Mucosa of gallbladder (tissue), 1 donor: Measurements from ENCODE around the gene LINGO1. TPM values are rescaled to one million over a fixed set of nuclear protein-coding genes. Genes with fewer than 3 reads are reported as not detected.
A peak's percentile ranks its signal among the peaks of the same experiment; 100 is the strongest.

ENCODE experiments used
- DNase-seq: peaks from one replicate; pipeline ENCODE4 v3.0.0-alpha.2; 2020; ENCODE audit warnings: low spot score
- total RNA-seq: library from RNA; stranded (reverse); gene quantifications from one replicate; pipeline ENCODE4 v1.2.1, GENCODE V29; 2021
- donor health status: DM: no; HTN: no; CAD: no.

Gene LINGO1, protein sequence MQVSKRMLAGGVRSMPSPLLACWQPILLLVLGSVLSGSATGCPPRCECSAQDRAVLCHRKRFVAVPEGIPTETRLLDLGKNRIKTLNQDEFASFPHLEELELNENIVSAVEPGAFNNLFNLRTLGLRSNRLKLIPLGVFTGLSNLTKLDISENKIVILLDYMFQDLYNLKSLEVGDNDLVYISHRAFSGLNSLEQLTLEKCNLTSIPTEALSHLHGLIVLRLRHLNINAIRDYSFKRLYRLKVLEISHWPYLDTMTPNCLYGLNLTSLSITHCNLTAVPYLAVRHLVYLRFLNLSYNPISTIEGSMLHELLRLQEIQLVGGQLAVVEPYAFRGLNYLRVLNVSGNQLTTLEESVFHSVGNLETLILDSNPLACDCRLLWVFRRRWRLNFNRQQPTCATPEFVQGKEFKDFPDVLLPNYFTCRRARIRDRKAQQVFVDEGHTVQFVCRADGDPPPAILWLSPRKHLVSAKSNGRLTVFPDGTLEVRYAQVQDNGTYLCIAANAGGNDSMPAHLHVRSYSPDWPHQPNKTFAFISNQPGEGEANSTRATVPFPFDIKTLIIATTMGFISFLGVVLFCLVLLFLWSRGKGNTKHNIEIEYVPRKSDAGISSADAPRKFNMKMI
- total RNA-seq = 2.3 TPM

DNA sequence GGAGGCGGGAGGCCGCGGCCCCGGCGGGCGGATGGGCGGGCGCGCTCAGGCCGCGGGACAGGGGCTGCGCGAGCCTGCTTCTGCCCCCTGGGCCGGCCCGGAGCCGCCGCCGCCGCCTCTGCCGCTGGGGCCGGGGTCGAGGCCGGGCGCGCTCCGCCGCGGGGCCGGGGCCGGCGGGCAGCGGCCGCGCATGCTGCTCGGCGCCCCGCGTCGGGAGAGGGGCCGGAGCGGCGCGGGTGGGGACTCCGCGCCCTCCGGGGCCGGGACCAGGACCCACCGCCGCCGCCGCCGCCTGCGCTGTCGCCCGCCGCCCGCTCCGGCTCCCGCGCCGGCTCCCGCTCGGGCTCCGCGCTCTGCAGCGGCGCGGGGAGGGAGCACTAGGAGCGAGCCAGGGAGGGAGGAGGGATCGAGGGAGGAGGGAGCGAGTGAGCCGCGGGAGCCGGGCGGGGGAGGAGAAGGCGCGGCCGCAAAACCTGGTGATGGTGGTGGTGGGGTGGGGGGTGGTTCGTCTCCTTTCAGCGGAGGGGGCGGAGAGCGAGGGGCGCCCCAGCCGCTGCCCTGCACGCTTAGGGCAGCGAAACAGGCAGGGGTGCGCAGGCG lies at the start of gene LINGO1:
Gene LINGO1, minus strand, starts transcription at position 379 of the 600 bp plus-strand sequence. CDS start 597 bp downstream, outside the sequence.
- DNase-seq = no peak

DNA sequence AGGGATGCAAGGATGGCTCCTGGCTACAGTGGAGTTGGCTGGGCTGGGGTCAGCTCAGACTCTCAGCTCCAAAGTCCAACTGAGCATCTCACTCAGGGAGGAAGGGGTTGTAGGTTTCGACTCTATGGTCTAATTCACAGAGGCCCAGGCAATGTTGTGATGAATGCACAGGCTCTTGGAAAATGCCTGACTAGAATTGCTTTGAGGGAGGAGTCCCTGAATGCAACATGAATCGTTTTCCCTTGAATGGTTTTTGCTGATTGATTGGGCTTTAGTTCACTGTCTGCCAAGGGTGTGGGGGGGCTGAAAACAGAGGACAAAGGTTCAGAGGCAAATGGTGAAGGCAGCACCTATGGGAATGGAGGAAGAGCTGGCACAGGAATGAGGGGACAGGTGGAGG lies 48.6 kb upstream of the LINGO1 start:
- DNase-seq = no peak

DNA sequence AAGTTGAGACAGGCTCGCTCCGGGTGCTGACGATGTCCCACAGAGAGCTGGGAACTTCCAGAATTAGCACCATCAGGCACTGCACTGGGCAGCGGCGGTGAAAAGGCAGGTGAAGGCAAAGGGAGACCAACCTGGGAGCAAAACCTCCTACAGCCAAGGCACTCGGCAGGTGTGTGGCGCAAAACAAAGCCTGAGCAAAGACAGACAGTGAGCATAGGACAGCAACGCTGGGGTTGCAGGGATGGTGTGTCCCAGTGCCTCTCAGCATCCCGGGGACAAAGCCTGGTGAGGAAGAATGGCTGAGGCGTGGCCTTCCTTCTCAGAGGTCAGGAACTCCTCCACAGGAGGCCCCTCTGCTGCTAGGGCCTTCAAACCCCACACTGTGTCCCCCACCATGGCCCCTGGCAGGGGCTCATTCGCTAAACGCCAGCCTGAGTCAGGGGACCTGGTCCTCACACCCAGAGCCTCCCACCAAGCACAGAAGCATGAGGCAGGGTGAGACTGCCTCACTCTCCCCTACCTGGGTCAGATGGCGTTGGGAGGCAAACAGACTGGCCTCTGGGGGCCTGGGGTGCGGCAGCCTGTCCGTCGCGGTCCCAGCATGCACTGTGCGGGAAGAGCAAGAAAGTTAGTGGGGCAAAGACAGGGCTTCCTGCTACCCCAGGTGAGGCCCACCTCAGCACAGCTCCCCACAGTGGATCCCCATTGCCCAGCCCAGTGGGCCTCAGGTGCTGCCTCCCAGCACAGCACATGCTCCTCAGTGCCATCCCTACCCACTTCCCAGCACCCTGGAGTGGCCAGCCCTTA lies 44.1 kb upstream of the LINGO1 start:
- no peak for DNase-seq

DNA sequence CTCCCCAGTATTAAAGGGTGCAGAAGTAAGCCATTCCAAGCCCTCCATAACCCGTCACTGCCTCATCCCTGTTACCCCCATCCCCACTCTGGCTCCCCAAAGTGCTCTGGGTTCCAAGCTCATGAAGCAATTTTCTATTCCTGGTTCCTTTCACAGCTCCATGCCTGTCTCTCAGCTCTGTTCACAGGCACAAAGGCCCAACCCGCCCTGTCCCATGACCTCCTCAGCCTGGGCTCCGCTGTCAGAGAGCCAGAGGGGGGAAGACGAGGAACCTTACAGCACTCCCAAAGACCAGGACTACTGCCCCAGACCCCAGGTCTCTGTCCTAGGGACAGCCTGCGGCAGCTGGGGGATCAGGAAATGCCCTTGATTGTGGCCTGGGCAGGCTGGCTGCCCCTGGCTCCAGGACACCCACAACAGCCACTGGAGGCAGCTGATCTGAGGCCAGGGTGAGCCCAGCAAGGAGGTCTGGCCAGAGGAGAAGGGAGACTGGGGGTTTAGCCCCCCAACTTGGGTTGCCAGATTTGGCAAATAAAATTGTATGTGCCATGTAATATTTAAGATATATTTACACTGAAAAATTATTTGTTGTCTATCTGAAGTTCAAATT lies 43.2 kb upstream of the LINGO1 start:
- DNase-seq = no peak

DNA sequence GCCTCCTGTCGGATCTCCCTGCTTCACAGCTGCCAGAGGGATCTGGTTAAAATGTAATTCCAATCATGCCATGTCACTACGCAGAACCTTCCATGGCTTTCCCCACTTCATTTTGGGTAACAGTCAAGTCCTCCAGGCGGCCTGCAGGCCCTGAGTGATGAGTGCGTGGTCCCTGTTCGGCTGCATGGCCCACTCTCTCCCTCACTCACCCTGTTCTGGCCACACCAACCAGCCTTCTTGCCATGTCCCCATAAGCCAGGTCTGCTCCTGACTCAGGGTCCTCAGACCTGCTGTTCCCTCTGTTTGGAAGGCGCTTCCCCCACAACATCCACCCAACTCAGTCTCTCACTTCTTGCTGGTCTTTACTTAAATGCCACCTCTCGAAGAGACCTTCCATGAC lies 41.6 kb upstream of the LINGO1 start:
- DNase-seq = no peak

DNA sequence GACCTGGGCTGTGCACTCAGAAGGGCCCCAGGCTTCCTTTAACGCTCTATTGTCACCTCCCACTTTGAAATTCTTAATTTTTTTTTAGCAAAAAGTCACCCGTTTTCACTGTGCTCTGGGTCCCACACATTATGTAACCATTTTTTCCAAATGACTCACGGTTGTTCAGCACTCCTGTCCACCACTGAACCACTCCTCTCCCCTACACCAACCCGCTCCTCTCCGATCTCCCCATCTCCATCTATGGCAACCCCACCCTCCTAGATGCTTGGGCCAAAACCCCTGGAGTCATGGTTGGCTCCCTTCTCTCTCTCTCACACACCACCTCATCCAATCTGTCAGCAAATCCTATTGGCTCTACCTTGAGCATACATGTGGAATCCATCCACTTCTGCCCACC lies 41.2 kb upstream of the LINGO1 start:
- DNase-seq = no peak

DNA sequence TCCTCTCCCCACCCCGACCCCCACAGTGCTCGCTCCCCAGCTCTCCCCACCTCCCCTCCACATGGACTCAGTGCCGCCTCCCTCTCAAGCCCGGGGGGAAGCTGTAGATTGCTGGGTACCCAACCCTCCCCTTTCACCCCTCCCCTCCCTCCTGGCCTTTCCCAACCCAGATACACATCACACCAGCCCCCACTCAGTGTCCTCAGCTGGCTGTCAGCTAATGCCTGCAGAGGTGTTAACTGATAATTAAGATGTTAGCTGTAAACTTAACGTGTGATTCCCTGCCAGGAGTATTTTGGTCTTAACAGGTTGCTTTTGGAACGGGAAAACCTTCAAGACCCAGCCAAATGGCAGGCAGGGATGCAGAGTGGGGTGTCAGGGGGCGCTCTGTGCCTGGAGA lies 39.4 kb upstream of the LINGO1 start:
- no peak for DNase-seq

DNA sequence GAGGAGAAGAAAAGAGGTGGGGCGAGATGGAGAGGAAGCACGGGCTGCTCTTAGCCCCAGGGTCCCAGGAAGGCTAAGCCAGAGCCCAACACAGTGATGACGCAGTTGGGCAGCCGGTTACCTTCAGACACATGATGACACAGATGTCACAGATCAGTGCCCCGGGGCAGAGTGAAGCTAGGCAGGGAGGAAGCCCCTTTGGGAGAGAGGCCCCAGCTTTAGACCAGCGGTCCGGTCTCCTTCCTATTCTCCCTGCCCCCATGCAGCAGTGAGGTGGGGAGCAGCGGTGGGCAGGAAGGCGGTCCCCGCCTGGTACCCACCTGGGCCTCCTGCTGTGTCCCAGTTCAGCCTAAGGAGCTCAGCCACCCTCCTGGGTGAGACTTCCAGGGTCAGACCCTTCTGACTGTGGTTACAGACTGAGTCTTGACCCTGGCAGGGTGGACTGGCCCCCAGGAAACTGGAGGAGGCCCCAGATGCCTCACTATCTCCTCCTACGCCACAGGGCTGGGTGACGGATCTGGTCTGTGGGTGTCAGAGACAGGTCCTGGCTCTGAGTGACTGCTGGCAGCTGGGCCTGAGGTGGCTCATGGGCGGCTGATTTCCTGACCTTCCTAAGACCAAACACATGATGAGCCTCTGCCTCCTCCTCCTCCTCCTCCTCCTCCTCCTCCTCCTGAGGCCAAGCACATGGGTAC lies 38.8 kb upstream of the LINGO1 start:
- no peak for DNase-seq

DNA sequence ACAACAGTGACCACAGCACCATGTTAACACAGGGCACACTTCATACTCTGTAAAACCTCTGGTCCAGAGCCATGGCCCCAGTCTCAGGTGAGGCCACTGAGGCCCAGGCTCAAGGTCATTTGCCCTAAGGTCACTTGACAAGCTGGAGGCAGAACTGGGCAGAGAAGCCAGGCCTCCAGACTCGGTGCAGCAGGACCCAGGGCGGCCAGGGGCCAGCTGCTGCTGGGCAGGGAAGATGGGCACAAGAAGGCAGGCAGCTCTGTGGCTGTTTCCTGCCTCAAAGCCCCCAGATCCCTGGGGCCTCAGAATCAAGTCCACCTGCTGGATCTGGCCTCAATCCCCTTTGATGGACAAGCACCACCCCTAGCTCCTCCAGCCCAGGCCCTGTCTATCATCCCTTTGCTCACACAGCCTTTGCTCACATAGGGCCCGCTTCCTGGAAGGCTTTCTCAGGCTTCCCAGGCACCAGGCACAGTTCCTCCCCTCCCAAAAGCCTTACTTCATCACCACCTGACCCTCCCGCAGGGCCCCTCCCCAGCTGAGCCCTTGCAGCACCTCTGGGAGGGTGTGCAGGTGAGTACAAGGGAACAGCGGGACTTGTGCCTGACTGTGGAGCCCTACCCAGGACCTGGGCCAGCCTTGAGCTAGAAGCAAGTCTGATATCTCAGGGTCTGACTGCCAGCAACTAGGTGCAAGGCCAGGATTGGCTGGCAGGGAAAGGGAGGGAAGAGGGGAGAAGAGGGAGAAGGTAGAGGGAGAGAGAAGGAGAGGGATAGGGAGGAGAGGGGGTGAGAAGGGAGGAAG lies 38.0 kb upstream of the LINGO1 start:
- DNase-seq = no peak

DNA sequence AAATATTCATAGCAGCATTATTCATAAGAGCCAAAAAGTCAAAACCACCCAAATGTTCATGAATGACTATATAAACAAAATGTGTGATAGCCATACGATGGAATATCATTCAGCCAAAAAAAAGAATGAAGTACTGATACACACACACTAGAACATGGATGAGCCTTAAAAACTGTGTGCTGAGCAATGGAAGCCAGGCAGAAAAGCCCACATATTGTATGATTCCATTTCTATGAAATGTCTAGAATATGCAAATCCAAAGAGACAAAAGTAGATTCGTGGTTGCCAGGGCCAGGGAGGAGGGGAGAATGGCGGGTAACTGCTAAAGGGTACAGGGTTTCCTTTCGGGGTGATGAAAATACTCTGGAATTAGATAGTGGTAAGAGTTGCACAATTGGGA lies 37.2 kb upstream of the LINGO1 start:
- no peak for DNase-seq

DNA sequence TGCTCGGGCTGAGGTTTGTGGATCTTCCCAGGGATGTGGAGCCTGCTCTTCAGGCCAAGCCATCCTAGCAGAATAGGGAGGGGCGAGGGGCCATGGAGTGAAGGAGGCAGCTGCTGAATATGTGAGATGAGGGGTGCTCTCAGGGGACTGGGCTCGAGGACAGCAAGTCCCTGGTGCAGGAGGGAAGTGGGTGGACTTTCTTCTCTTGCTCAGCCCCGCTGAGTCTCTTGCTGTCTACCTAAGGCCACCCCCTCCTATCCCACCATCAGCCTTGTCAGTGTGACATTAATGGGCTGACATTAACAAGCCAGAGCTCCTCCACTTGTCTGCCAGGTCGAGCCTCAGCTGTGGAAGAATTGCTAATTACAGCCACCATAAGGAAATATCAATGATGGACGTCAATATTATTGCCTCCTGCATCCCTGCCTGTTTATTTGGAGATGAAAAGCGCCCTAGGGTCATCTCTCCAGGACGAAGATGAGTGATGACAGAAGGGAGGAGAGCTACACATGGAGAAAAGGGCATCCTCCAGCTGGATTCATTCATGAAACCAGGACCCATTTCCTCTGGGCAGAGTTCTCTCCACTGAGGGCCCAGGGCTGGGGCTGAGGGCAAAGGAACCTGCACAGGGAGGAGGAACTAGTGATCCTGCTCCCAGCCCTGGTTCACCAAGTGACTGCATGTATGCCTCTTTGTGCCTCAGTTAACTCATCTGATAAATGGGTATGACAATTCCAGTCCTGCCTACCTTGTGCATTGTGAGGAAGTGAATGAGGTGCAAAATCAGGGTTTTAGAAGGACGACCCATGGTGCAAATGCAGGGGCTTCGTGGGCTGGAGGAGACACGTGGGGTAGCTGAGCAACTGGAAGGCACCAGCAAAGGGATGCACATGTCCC lies 34.9 kb upstream of the LINGO1 start:
- no peak for DNase-seq

DNA sequence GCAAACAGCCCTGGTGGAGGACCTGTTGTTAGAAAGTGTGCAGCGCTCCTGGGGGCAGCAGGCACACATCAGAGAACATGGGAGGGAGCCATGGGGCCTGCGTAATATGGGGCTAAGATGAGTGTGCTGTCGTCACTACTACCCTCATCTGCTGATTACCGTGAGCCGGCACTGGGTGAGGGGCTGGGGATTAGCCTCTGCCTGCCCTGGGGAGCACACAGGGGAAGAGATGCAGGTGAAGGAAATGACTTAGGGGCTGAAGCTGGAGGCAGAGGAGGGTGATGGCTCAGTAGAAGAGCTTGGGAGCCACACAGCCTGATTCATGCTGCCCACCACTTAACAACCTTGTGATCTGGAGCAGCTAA lies 33.6 kb upstream of the LINGO1 start:
- DNase-seq = no peak

DNA sequence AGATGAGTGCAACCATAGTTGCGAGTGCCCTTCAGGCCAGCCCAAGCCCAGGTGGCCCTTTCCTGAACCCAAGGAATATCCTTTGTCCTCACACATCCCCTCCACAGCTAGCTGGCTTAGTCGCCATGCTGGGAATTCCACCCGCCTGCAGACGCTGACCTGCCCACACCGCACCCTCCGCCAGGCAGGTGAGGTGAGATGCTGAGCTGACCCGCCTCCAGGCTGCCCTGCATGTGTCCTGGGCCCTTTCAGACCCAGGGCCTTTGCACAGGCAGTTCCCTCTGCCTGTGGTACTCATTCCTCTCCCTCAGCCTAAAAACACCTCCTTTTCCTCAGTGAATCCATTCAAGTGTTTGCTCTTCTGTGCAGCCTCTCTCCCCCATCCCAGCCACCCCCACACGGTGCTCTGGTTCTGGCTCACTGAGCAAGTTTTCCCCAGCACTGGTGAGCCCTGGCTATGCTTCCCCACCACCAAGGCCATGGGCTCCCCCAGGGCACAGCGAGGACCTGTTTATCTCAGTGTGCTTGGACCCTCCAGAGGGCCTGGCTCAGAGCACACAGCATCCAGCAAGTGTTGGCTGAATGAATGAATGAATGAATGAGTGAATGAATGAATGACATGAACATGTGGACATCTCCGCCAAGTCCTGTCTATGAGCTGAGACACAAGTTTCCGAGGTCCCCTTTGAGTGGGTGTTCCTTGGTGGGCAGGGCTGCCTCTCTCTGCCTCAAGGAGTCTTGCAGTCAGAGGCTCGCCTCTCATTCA lies 33.0 kb upstream of the LINGO1 start:
- no peak for DNase-seq

DNA sequence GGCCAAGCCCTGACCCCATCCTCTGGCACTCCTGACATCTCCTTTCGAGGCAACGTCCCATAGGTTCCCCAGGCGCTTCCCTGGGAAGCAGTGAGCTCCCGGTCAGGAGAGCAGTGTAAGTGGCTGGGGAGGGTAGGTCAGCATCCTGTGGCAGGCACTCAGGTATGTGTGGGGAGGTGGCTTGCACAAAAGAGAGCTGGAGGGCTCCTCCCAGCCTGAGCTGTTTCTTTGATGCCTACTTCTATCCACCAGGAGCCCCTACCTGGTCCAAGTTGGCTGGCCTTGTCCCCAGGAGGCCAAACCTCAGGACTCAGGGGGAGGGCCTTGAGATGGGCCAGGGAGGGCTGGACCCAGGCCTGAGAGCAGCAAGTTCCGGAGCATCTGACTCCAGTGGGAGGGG lies 31.7 kb upstream of the LINGO1 start:
- no peak for DNase-seq

DNA sequence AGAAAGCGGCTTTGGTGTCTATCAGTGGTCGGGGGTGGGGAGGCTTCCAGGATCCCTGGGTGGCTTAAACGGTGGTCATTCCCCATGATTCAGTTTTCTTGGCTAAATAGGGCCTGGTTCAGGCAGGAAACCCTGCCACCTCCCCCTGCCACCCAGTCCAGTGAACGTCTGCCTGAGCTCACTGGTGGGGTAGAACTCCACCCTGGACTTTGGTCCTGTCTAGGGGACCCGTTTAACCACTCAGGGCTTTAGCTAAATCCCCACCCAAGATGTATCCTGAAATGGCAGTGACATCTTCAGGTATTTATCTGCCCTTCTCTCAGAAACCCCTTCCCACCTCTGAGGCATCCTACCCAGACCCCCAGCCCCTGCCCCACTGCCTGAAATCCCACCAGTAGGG lies 30.5 kb upstream of the LINGO1 start:
- DNase-seq = no peak

DNA sequence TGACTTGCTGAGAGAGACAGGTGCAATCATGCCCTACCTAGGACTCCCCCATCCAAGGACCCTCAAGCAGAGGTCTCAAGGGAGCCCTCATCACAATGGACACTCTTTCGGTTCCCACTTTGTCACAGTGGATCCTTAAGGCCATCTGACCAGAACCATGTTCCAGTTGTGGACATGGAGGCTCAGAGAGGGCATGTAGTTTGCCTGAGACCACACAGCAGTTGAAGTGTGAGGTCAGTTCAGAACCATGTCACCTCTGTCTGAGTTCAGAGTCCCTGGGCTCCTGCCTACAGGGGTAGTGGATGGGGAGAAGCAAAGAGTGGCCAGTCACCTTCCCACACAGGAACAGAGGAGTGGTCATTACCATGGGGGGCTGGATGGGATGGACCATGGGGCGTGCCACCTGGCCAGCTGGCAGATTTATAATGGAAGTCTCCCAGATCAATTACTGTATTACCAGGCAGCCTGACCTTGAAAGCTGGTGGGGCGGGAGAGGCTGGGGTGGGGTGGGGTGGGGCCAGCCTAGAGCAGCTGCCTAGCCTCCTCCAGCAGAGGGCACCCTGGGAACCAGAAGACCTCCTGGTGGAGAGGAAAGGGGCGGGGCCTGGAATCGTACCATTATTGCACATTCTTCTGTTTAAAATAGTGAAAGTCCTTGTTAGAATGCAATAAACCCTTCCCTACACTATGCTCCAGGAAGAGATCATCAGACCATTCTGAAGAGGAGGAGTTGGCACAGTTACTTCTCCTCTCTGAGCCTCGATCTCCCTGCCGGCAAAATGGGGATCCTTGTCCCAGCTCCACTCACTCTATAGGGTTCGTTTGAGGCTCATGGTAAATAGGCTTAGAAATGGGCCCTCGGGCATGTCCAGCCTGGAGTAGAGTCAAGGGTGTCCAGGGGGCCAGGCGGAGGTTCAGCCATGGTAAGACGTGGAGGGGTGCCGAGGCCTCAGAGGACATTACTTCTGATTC lies 26.9 kb upstream of the LINGO1 start:
- peak; percentile 15 for DNase-seq

DNA sequence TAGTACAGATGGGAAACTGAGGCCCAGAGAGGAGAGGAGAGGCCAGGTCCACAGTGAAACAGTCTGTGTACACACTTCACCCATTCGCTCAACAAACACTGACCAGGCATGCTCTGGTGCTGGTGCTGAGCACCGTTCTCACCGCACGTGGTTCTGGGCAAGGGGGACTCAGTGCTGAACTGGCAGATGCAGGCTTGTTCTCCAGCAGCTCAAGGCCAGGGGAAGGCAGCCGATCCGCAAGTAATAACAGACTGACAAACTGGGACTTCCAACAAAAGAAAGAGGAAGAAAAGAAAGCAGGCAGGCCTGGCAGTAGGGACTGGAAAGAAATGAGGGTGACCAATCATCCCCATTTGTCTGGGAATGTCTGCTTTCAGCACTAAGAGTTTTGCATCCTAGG lies 25.6 kb upstream of the LINGO1 start:
- no peak for DNase-seq
